HG02610 (cell line): ENCODE results near the gene TRIO.
A peak's percentile ranks its signal among the peaks of the same experiment; 100 is the strongest.

Experiments
- ATAC-seq: cut with Tn5 transposase; IDR thresholded peaks from one replicate; pipeline ENCODE4 v1.9.1; 2021; ENCODE audit warnings: mild to moderate bottlenecking, moderate library complexity; ENCODE audit not compliant: unreplicated experiment

Gene TRIO

DNA sequence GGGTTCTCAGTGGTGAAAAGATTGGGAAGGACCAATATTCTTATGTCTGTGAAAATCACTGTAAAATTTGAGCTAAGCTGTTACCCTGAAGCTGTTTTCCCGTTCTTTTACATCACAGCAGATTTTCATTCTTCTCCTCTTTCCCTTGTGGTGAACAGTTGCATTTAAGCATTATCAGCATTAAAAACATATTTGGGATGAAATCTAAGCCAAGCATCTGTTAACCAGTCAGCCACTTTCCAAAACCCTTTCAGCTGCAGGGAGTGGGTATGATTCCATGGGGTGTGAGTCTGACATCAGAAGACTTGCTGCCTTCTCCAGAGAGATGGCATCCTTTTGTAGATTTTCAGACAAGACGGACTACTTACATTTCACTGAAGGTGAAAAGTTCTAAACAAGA, 97.2 kb downstream of the TRIO start:
- no peak for ATAC-seq

DNA sequence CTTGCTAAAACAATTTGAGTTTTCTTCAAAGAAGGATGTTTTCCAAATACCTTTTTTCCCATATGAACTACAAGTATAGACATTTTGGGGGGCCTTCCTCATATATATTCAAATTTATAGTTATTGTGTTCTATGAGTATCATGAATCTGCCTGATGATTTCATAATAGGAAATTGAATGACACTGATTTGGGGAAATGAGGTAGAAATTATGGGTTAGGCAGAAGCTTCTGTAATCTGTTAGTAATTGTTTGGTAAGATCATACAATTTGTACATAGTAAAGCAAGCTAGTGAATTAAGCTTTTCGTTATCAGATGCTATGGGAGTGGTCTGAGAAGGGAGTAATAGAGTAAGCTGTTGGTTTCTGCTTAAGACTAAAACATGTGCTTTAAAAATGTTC, 98.0 kb downstream of the TRIO start:
- ATAC-seq, result no peak

DNA sequence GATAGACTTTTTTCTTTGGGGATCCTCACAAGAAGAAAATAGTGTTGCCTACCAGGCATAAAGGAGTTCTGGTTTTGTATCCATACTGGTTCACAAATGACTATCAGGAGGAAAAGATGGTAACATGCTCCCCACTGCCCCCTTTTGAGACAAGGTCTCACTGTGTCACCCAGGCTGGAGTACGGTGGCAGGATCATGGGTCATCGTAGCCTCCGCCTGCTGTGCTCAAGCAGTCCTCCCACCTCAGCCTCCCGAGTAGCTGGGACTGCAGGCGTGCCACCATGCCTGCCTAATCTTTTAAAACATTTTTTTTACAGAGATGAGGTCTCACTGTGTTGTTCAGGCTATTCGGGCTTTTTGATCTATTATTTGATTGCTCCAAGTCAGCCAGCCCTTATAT, 99.3 kb downstream of the TRIO start:
- ATAC-seq, result no peak

DNA sequence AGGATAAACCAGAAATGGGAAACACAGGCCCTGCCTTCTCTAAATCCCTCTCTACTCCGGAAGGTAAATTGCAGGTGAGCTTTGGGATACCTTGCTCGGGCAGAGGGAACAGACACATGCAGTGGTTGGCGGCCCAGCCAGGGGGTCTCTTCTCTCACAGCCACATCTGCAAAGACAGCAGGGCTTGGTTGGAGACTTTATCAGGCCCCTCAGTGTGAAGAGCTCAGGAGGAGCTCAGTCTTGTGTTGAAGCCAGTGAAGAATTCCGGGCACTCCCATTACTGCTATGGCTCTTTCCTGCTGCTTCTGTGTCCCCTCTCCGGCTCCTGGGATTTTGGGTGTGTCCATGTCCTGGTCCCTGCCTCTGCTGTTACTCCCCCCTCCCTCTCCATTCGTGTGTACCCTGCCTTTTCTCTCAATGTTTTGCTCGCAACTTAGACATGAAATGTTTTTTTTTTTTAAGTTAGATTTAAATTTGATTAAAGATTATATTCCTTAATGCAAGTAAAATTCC, 99.8 kb downstream of the TRIO start:
- no peak for ATAC-seq

DNA sequence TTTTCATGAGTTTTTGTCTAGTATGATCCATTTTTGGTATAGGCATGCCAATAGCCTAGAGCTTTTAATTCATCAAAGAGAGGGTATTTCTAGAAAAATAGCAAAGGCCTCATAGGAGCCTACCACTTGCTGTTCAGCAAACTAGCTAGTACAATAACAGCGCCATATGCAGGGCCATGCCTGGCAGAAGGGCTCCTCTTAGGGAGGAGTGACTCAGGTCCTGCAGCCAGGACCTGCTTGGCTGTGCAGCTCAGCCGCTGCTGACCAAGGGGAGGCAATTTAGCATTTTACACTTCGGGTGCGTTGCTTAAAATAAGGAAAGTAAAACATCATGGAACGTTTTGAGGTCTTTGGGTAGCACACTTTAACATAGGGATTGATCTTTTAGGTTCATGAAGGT, 100.6 kb downstream of the TRIO start:
- ATAC-seq, result no peak

DNA sequence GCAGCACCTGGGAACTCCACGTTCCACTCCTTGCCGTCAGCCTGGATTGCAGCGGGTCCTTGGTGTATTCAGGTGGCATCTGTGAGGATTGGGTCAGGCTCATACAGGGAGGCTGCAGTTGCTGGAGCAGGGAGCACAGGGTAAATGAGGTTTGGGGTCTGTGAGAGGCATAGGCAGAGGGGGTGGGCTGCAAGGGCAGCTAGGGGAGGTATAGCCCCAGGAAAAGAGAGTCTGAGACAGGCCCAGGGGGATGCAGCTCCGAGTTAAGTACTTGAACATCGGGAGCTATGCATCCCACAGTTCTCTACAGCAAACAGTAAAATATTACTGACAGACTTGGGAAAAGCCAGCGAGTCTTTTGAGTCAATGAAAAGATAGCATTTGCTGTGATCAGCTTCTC, 101.6 kb downstream of the TRIO start:
- no peak for ATAC-seq

DNA sequence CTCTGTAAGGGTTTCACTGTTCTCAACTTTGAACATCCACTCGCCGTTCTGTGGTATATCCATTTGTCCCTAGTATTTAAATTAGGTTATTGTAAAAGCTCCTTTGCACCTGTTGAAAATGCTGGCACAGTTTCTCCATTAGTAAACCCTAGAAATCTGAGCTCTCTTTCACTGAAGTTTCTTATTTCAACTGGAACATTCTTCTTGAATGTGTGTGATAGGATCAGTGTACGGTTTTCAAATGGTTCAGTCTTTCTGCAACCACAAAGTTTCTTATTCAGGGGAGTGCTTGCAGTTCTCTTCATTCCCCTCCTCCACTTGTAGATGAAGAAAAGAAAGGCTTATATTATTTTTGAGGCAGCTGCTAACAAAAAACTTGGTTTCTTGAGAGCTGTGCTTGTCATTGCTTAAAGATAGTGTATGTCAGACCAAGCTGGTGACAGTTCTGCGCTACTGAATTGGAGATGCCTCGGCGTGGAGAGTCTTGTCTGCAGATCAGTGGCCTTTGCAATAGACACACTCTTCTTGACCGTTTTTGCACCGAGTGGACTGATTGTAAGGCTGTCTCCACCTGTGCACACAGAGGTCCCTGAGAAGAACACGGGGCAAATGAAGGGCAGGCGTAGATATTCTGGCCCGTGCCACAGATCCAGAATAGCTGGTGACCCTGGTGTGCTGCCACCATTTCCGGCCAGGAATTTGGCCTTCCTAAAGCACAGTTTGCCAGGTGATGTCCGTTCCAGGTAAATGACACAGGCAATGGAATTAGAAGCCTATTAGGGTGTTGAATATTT, 102.2 kb downstream of the TRIO start:
- no peak for ATAC-seq

DNA sequence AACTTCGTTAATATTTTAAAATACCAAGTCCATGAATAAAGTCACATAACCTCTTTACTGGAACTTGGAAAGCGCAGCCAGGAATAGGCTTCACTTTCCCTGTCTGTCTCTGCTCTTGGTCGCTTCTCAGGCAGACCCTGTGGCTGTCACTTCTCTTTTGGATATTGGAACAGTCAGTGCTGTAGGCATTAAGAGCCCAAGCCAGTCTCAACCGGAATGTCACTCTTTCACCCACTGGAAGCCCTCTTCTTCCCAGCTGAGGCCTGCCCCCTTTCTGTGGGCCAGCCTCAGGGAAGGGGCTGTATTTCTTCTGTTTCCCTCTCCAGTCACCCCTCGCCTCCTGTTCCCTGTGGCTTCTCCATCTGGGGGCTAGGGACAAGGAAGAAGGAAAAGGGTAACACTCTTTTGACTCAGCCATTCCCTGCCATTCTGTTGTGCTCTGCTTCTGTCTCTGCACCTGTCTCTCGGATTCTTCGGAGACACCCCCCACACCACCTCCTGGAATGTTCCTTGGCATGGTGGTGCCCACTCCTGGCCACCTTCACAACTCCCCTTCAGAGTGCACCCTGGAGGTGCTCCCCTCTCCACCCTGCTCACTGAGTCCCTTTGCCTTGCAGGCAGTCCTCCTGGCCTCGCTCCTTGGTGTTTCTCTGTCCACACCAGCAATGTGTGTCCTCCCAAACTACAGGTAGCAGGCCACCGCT, 103.4 kb downstream of the TRIO start:
- no peak for ATAC-seq

DNA sequence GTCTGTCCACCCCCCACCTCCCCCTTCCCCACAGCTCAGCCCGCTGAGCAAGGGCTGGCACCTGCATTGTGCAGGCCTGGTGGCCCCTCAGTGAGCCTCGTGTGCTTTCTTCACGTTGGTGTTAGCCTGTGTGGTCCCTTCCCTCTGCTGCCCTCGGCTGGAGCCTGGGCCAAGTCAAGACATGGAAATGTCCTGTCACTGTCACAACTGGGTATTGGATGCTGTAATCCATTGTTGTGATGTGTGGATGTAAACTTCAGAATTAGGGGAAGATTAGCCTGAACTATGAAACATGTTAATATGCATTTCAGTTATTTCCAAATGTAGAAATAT, 103.9 kb downstream of the TRIO start:
- ATAC-seq, result no peak

DNA sequence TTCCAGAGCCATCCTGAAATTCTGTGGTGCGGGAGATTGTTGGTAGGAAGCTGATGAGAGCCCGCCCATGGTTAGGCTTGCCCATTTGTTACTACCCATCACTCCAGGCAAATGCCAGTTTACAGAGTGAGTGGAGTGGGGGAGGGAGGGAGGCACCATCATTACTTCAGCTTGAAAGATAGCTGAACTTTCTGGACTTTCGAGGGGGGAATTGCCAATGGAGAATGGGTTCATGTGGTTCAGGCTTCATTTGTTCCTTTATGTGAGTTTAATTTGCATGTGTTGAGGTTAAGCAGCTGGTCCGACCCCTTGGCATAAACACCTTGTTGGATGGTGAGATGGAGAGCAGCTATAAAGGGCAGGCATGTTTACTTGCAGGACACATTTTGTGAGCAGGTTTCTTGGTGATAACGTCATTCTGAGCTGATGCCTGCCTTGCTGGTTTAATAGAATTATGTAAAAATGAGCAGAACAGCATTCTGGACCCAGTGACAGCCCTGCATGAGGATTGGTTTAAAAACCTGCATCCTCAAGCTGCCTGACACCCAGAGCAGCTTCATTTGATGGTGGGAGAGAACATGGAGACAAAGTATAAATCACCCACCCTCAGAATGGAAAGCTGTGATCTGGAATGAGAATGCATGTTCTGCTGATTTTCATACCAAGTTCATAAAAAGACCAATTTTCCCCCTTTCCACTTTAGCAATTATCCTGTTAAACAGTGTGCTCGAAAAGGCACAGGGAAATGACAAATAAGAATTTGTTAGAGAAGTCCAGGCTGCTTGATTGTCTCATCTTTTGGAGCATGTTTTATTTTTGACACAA, 106.3 kb downstream of the TRIO start:
- ATAC-seq, result no peak

DNA sequence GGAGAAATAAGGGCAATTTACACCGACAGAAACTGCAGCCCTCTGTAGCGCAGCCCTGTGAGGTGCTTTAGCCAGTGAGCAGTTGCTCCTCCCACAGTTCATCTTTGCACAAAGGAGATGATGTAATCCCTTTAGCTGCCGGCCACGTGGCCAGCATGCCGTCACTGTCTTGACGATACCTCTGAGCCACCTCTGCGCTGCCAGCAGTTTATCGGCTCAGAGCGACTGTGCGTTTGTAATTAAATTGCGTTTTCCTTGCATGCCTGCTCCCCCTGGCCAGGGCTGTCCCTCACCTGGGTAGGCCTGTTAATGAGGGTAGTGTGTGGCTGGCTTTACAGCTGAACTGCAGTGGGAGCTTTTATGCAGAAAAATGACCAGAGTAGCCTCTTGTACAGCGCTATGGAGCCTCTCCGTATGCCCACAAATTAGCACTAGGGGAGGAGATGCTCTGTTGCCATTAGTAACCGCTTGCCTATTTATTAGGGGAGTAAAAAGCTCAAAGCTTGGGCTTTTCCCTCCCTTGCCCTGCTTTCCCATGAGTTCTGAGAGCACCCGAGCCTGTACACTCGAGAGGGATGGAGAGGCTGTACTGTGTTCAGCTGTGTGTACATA, 107.0 kb downstream of the TRIO start:
- no peak for ATAC-seq

DNA sequence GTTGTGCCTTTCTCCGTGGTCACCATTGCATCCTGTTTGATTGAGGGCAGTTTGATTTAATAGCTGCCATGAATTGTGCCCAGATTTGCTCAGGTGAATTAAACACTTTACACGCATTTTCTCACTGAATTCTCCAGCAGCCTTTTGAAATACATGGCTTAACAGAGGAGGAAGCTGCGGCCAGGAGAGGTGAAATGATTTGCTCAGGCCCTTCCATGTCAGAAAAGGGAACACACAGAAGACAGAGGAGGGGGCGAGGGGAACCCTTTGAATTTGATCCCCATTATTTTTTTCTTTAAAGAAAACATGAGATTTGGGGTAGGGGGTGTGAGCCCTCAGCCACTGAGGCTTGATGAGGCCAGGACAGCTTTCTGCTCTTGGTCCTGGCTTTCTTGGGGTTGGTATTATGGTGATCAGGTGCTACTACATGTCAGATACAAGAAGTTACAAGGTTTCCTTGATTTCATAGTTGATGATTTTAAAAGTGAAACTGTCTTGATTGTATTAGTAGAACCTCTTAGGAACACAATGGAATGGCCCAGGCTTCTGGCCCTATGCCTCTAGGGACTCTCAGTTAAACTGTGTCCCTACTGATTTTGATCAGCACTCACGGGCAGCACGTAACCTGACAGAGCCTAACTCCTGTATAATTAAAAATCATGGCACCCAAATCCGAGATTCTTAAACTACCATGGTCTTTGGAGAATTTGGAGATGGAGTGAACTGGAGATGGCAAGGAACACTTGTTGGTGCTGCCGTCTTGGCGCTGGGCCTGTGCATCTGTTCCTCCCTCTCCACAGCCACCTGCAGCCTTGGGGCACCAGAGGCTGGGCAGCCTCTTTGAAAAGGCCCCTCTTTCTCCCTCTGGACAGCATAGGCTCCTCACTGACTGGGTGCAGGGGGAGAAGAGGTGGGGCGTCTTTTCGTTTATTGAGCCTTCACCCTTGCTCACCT, 107.9 kb downstream of the TRIO start:
- ATAC-seq, result peak; percentile 55

DNA sequence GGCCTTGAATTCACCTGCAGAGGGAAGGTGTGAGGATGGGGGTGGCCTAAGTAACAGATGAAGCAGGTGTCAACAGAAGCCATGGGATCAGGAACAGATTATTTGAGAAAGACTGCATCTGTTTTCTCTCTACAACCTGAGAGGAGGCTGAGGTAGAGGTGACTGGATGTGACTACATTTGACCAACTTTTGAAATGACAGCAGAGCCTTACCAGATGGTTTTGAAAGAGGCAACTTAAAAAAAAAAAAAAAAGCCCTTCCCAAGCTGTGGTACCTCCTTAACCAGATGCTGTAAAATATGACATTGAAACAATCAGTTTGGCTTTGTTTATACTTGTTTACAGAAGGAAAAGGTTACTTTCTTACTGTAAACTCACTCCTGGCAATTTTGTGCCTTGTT, 108.6 kb downstream of the TRIO start:
- ATAC-seq, result peak; percentile 75

DNA sequence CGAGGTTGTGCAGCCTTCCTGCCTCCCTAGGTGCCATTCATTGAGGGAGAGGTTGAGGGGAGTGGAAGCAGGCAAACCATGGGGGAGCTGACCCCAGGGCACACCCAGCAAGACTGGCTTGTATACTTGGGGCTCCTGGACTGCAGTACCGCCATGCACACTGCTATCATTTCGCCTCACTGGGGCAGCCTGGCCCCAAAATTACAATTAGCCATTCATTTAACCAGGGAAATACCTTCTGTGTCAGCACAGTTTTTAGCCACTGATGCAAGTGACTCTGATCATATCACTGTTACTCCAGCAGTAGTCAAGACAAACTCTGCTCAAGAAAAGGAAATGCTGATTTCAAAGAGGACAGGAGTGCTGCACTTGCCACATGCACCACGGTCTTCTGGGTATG, 109.7 kb downstream of the TRIO start:
- ATAC-seq, result no peak

DNA sequence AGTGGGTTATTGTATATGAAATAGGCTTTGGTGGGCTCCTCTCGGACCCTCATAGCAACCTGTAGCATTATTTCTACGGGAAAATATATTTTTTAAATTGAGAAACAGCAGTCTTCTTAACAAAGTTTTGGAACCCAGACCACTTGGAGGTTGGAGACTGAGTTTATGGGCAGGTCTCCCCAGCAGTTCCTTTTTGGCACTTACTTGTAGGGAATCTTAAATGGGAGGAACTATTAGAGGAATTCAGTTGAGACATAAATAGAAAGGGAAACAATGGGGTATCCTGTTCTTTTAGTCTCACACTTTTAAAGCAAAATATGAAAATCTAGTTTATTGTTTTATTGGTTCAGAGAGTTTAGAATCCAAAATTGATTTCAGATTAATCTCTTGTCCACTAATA, 111.5 kb downstream of the TRIO start:
- no peak for ATAC-seq

DNA sequence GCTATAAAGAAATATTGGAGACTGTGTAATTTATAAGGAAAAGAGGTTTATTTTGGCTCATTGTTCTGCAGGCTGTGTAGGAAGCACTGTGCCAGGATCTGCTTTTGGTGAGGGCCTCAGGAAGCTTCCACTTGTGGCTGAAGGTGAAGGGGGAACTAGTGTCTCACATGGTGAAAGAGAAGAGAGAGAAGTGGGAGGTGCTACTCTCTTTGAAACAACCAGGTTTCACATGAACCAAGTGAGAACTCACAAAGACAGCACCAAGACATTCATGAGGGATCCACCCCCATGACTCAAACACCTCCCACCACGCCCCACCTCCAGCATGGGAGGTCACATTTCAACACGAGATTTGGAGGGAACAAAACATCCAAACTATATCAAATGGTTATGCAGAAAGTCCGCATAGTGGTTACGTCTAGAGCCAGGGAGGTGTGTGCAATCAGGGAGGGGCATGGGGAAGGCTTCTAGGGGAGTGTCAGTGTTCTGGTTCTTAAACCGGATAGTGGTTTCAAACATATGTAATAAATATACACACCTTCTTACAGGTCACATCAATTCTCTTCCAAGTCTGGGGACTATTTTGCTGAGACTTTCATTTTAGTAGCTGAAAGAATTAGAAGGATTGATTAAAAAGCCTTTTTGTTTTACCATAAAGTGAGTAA, 113.0 kb downstream of the TRIO start:
- ATAC-seq, result no peak

DNA sequence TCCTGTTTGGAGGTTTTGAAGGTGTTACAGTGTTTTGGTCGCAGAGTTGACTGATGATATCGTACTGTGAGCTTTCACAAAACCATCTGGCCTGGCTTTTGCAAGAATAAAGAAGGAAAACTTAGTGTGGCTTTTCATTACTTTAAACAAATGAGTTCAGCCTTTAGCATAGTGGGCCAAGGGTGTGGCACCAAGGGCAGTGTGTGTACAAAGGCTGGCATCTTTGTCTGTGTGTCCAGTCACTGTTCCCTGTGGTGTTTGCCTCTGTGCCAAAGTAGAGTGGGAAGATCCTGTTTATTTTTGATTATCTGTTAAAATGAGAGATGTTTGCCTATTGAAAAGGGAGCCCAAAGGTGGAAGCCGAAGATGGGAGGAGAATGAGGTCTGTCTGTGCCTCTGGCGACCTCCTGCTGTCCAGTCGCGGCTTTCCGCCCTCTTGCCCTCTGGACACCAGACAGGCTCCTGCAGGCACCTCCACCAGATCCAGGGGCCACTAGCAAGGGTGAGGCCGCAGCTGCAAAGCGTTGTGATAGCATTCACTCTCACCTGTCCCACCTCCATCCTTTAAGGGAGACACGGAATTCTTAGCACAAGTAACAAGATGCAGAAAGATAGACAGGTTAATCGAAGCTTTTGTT, 113.7 kb downstream of the TRIO start:
- ATAC-seq, result no peak

DNA sequence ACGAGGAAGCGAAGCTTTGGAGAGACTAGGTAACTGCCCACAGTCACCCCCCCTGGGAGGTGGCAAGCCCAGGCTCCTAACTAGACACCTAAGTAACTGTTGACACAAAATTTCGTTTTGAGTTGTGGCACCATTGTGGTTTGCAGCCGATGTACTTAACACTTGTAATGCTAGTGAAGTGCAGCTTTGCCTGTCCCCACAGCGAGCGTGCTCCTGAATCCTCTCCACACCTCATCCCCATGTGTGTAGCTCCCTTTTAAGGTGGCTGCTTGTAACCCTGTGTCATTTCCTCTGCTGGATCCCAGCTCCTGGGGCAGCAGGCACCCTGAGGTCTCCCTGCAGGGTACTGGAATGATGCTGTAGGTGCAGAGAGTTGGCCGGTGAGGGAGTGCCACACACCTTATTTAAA, 114.9 kb downstream of the TRIO start:
- ATAC-seq, result peak; percentile 79

DNA sequence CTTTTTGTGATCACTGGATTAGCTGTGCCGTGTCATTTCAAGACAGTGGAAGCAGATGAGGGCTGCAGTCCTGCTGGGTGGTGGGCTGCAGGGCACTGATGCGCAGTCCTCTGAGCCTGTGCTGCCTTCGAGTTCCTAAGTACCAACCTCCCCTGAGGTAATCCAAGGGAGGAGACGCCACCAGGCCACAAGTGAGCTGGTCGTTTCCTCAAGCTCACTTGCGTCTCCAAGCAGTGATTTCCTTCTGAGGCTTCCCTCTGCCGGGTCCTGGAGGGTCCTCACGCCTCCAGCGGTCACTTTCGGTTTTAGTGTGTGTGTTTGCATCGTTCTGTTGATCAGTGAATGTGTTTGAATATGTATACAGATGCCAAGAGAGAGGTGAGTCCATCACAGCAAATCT, 115.7 kb downstream of the TRIO start:
- peak; percentile 47 for ATAC-seq
